RWPE2 (cell line): ENCODE measurements around the gene MGAT3.
"Not testable (repeated sequence)": the region's sequence is repeated elsewhere in the genome, so short reads cannot be mapped to it uniquely, and the experiment has no call there.

Experiments
- ATAC-seq: fragments of 200-7000 bp; cut with Tn5 transposase; 3 replicates; pipeline ENCODE4 v1.9.1; 2021; ENCODE audit warnings: low read depth
- DNase-seq: peaks from one replicate; pipeline ENCODE4 v3.0.0-alpha.2; 2020; ENCODE audit warnings: low spot score
- H3K27ac ChIP-seq: fragments of 450-650 bp; 2 replicates; pipeline ENCODE4 v1.5.1; 2017; ENCODE audit warnings: mild to moderate bottlenecking; ENCODE audit not compliant: poor library complexity, severe bottlenecking
- H3K27me3 ChIP-seq: fragments of 250-450 bp; sonication (Bioruptor Pico); 2 replicates; pipeline ENCODE4 v1.5.1; 2021; ENCODE audit warnings: mild to moderate bottlenecking, moderate library complexity; ENCODE audit not compliant: insufficient read depth, poor library complexity, severe bottlenecking
- H3K36me3 ChIP-seq: fragments of 250-450 bp; sonication (Bioruptor Pico); 2 replicates; pipeline ENCODE4 v1.5.1; 2020; ENCODE audit warnings: low read depth, mild to moderate bottlenecking, moderate library complexity
- H3K4me1 ChIP-seq: fragments of 250-450 bp; sonication (Bioruptor Pico); 2 replicates; pipeline ENCODE4 v1.5.1; 2021; ENCODE audit warnings: mild to moderate bottlenecking, moderate library complexity; ENCODE audit not compliant: insufficient read depth, poor library complexity, severe bottlenecking
- H3K4me3 ChIP-seq: fragments of 250-450 bp; sonication (Bioruptor Pico); 2 replicates; pipeline ENCODE4 v1.5.1; 2021; ENCODE audit warnings: mild to moderate bottlenecking, moderate library complexity; ENCODE audit not compliant: severe bottlenecking
- H3K9me3 ChIP-seq: fragments of 250-450 bp; sonication (Bioruptor Pico); 2 replicates; pipeline ENCODE4 v1.5.1; 2021; ENCODE audit warnings: mild to moderate bottlenecking, moderate library complexity; ENCODE audit not compliant: severe bottlenecking
- TF ChIP-seq, protein P1 (sequence below): fragments of 450-650 bp; IDR thresholded peaks from one replicate; pipeline ENCODE4 v1.5.1; 2017; ENCODE audit warnings: mild to moderate bottlenecking, moderate library complexity; ENCODE audit not compliant: poor library complexity, severe bottlenecking

MGAT3 gene

DNA sequence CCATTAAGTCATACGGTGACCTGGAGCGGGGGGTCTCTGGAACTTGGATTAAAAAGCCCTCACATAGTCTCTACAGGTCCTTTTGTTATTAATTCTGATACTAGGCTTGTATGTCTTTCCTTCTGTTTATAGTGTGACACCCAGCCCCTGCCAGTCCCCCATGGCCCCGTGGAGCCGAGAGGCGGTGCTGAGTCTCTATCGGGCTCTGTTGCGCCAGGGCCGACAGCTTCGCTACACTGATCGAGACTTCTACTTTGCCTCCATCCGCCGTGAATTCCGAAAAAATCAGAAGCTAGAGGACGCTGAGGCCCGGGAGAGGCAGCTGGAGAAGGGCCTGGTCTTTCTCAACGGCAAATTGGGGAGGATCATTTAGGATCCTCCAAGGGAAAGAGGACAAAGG is 47.3 kb downstream of the MGAT3 start:
- Histone ChIP-seq H3K4me1 (no peaks in the 10 kb centered on the region), H3K27ac (no peak overlapping the region), H3K4me3 (no peak overlapping the region), H3K27me3 (no peaks in the 10 kb centered on the region), H3K36me3 (peaks cover 58% of the 10 kb centered on the region), H3K9me3 (no peaks in the 10 kb centered on the region)
- TF ChIP-seq, protein P1, sequence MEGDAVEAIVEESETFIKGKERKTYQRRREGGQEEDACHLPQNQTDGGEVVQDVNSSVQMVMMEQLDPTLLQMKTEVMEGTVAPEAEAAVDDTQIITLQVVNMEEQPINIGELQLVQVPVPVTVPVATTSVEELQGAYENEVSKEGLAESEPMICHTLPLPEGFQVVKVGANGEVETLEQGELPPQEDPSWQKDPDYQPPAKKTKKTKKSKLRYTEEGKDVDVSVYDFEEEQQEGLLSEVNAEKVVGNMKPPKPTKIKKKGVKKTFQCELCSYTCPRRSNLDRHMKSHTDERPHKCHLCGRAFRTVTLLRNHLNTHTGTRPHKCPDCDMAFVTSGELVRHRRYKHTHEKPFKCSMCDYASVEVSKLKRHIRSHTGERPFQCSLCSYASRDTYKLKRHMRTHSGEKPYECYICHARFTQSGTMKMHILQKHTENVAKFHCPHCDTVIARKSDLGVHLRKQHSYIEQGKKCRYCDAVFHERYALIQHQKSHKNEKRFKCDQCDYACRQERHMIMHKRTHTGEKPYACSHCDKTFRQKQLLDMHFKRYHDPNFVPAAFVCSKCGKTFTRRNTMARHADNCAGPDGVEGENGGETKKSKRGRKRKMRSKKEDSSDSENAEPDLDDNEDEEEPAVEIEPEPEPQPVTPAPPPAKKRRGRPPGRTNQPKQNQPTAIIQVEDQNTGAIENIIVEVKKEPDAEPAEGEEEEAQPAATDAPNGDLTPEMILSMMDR: no peak
- DNase-seq (no peak), ATAC-seq (no peak)

DNA sequence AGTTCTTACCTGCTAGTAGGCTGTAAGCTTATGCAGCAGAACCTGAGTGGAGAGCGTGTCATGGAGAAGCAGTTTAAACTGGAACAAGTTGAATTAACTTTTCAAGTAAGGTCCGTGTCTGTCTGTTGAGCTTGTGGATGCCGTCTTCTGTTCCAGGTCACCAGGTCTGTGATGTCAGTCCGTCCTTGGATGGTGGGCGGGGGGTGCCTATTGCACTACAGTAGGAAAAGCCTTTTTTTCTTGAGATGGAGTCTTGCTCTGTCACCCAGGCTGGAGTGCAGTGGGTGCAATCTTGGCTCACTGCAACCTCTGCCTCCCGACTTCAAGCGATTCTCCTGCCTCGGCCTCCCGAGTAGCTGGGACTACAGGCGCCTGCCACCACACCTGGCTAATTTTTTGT is 50.2 kb downstream of the MGAT3 start:
- not testable (repeated sequence) for DNase-seq, H3K4me3 ChIP-seq, ATAC-seq, H3K9me3 ChIP-seq, H3K4me1 ChIP-seq, H3K27ac ChIP-seq, H3K27me3 ChIP-seq
- H3K36me3 ChIP-seq: peaks cover 85% of the 10 kb centered on the region

DNA sequence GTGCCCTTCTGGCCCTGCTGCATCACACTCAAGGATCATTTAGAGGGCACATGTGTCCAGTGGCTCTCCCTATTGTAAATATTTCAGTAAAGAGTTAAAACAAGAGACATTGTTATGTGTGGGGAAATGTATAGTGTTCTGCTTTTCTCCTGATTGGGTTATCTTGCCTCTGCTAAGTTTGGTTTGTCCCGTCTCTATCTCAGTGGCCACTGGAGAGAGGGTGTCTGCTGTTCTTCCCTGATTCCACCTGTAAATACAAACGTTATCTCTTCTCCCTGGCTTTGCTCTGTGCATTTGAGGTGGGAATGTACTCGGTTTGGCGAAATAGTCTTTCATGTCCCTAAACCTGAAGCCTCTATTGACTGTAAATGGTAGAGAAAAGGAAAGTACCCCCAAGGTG is 51.6 kb downstream of the MGAT3 start:
- Histone ChIP-seq H3K4me1 (no peaks in the 10 kb centered on the region), H3K4me3 (no peak overlapping the region), H3K36me3 (peaks cover 94% of the 10 kb centered on the region), H3K9me3 (no peaks in the 10 kb centered on the region), H3K27me3 (no peaks in the 10 kb centered on the region), H3K27ac (no peak overlapping the region)
- no peak for DNase-seq
- TF ChIP-seq, protein P1: no peak
- no peak for ATAC-seq

GRCh38 chr22:39510529-39511149 is 53.8 kb downstream of the MGAT3 start:
- H3K27me3 ChIP-seq: no peaks in the 10 kb centered on the region
- H3K9me3 ChIP-seq: no peaks in the 10 kb centered on the region
- H3K27ac ChIP-seq: no peak overlapping the region
- TF ChIP-seq, protein P1: no peak
- no peak overlapping the region for H3K4me3 ChIP-seq
- ATAC-seq (no peak), DNase-seq (no peak)
- H3K36me3 ChIP-seq: peaks cover 94% of the 10 kb centered on the region
- no peaks in the 10 kb centered on the region for H3K4me1 ChIP-seq

DNA sequence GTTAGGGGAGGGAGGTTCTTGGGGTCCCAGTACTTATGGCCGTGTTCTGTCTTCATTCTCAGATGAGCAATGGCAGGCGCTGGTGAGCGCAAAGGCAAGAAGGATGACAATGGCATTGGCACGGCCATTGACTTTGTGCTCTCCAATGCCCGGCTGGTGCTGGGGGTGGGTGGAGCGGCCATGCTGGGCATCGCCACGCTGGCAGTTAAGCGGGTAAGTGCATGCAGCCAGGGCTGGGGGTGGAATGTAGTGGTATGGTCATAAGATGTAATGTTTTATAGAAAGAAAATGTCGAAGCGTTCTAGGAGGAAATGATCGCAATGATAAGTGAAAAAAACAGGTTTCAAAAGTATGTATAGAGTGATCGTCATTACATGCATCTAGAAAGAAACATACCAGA is 54.4 kb downstream of the MGAT3 start:
- Histone ChIP-seq H3K27me3 (no peaks in the 10 kb centered on the region), H3K4me3 (no peak overlapping the region), H3K36me3 (peaks cover 93% of the 10 kb centered on the region), H3K4me1 (no peaks in the 10 kb centered on the region), H3K27ac (no peak overlapping the region), H3K9me3 (no peaks in the 10 kb centered on the region)
- TF ChIP-seq, protein P1: no peak
- DNase-seq: no peak
- ATAC-seq: no peak
